HEK293 (cell line): ENCODE measurements around the gene KIAA0753.

Source experiments
- SP2 ChIP-seq: fragments of 450-650 bp; formaldehyde crosslinking; IDR thresholded peaks from 2 replicates; pipeline ENCODE4 v1.5.1; 2016; ENCODE audit warnings: missing biosample characterization, missing genetic modification characterization
- TF ChIP-seq, protein P1 (sequence below): fragments of 450-650 bp; formaldehyde crosslinking; IDR thresholded peaks from 2 replicates; pipeline ENCODE4 v1.5.1; 2016; ENCODE audit warnings: missing biosample characterization, missing genetic modification characterization
- TF ChIP-seq, protein P2 (sequence below): fragments of 450-650 bp; formaldehyde crosslinking; IDR thresholded peaks from 2 replicates; pipeline ENCODE4 v1.5.1; 2016; ENCODE audit warnings: missing biosample characterization, missing genetic modification characterization

DNA sequence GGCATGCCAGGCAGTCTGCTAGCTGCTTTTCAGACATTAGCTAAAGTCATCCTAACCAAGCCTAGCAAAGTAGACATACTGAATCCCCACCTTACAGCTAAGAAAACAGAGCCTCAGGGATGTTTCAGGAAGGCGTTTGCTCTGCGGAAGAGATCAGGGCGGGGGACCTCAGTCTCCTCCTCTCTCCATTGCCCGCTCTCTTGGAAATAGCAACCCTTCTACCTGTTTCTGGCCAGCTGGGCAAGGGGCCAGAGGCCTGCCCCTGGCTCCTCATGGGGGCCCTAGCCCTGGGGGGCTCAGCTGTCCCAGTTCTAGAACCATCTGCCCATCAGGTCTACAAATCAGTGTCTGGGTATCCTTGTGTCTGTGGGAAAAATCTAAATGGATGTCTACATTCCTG lies 98.6 kb downstream of the KIAA0753 start:
- no peak for TF ChIP-seq SP2 (tag by site-specific recombination)
- TF ChIP-seq, protein P1, sequence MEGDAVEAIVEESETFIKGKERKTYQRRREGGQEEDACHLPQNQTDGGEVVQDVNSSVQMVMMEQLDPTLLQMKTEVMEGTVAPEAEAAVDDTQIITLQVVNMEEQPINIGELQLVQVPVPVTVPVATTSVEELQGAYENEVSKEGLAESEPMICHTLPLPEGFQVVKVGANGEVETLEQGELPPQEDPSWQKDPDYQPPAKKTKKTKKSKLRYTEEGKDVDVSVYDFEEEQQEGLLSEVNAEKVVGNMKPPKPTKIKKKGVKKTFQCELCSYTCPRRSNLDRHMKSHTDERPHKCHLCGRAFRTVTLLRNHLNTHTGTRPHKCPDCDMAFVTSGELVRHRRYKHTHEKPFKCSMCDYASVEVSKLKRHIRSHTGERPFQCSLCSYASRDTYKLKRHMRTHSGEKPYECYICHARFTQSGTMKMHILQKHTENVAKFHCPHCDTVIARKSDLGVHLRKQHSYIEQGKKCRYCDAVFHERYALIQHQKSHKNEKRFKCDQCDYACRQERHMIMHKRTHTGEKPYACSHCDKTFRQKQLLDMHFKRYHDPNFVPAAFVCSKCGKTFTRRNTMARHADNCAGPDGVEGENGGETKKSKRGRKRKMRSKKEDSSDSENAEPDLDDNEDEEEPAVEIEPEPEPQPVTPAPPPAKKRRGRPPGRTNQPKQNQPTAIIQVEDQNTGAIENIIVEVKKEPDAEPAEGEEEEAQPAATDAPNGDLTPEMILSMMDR, result no peak
- TF ChIP-seq, protein P2, sequence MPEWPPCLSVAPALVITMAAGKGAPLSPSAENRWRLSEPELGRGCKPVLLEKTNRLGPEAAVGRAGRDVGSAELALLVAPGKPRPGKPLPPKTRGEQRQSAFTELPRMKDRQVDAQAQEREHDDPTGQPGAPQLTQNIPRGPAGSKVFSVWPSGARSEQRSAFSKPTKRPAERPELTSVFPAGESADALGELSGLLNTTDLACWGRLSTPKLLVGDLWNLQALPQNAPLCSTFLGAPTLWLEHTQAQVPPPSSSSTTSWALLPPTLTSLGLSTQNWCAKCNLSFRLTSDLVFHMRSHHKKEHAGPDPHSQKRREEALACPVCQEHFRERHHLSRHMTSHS (tag by site-specific recombination), result no peak
